Measurements from ENCODE around the gene CASP4.

- TF ChIP-seq POLR2A (IDR thresholded peaks at IDR 0.05): no peak
- no peak for TF ChIP-seq CTCF (IDR thresholded peaks at IDR 0.05)
- TF ChIP-seq POLR2AphosphoS5 (IDR thresholded peaks at IDR 0.05): no peak
- no peak for TF ChIP-seq EP300 (IDR thresholded peaks at IDR 0.05)
Measured at GRCh38 chr11:104898685-104899013, 69.7 kb downstream of the CASP4 start.

Data from stomach (tissue), 4 donors.